HG02610 (cell line): Measurements from ENCODE around the gene ATP6V0C.
"Not testable (repeated sequence)": the region's sequence is repeated elsewhere in the genome, so short reads cannot be mapped to it uniquely, and the experiment has no call there.

ENCODE experiments used
- ATAC-seq: cut with Tn5 transposase; IDR thresholded peaks from one replicate; pipeline ENCODE4 v1.9.1; 2021; ENCODE audit warnings: mild to moderate bottlenecking, moderate library complexity; ENCODE audit not compliant: unreplicated experiment

Gene ATP6V0C

DNA sequence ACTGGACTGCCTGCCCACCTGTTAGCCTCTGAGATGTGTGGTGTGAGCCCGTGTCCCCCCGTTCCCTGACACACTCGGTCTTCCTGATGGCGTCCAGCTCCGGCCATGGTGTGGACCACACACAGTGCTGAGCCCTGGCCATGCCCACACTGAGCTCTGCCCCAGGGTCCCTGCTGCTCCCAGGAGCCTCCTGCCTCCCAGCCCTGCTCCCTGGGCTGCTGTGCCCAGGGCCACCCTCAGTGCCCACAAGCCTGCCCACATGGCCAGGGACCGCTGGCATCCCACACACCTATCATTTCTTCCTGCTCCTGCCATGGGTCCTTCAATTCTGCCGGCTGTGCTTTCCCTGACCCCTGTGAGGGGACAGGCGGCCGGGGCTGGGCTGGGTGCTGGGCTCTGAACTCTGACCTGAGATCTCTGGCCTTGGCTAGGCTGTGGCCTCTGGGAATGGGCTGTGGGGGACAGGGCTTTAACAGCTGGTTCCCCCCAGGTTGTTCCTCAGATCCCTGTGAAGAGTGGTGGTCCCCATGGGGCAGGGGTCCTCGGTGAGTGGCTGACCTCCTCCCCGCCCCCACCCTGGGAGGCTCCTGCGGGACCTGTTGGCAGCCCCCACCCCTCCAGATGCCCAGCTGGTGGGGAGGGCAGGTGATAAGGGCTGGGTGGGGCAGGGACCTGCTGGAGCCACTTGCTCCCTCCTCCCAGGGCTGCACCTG, 13.5 kb downstream of the ATP6V0C start:
- ATAC-seq: no peak

DNA sequence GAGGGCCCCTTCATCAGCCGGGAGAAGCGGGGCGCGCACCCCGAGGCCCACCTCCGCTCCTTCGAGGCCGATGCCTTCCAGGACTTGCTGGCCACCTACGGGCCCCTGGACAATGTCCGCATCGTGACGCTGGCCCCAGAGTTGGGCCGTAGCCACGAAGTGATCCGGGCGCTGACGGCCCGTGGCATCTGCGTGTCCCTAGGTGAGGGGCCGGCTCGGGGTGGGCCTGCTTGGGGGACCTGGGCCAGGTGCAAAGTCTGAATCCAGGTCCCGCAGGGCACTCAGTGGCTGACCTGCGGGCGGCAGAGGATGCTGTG, 14.0 kb downstream of the ATP6V0C start:
- no peak for ATAC-seq

- ATAC-seq: no peak
These were observed 14.7 kb downstream of the ATP6V0C start for GRCh38 chr16:2528161-2529060.

DNA sequence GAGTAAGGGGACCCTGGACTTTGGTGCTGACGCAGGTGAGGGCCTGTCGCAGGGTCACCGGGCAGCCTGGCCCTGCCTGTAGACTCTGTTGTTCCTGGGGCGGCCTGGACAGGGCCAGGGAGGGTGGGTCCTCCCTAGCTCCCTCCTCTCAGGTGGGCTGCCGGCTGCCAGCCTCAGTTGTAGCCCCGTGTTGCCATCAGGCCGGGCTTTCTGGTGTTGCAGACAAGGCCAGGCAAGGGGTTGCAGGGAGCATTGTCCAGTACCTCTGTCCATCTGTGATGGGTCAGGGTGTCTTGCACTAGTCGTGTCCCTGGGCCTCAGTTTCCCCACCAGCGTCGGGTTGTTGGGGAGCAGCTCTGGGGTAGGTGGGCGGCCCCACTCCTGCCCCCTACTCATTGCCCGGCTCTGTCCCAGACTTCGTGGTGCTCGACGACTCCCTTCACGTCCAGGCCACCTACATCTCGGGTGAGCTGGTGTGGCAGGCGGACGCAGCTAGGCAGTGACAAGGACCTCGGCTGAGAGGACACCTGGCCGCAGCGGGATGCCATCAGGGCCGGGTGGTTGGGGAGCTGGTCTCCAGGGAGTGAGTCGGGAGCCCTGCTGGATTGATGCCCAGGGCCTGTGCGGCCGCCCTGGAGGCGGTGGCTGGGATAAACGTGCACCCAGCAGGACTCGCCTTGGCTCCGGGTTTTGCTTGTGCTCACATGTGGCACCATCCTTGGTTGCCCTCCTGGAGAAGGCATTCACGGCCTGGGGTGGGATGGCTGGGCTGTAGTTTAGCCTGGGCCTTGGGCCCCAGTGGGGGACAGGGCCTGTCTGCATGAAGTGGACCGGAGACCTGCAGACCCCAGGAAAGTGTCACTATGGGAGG, 15.5 kb downstream of the ATP6V0C start:
- no peak for ATAC-seq

DNA sequence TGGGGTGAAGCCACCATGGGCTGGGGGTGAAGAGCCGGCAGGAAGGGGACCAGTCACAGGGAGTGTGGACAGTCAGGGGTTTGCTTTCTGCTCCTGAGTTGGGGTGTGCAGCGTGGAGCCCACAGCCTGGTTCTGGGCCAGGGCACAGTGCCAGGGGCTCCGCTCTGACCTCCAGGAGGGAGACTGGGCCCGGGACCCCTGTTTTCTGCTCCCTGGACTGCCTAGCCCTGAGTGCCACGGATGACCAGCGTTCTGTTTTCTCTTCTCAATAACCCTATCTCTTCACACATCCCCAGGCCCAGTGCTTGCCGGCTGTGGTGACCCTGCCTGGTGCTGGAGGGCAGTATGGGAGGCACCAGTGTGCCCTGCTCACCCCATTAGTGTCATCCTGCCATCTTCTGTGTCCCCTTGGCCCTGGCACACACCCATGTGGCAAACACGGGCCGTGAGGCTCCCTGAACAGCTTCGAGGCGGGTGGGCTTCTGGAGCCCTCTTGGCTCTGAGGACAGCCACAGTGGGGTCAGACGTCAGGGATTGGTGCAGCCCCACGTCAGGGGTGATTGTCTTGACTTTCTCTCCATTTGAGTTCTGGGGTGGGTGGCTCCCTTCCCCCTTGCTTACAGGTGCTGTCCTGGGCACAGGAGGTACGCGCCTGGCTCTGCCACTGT, 16.3 kb downstream of the ATP6V0C start:
- ATAC-seq: no peak

DNA sequence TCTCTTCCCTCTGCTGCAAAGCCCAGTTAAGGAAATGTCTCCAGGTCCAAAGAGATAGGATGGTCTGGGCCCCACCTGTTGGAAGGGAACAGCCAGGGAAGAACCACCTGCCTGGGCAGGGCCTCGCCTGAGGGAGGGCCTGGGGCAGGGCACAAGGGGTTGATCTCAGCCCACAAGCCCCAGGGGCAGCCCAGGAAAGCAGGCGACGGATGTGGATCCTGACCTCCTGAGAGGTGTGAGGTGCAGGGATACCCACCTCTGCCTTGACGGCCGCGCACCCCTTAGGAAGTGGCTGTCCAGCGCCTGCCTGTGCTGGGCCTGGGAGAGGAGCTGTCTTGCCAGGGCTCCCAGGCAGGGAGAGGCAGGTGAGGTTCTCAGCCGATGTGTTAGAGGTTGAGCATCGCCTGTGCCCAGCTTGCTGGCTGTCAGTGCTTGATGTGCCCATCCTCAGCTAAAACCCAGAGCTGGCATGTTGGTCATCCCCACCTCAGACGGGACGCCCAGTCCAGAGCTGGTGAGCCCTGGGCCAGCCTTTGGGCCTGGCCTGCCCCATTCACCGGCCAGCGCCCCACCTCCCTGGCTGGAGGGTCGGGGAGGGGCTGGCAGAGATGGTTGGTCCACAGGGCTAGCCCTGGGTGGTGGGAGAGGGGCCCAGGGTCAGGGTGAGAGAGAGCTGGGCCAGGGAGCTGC, 17.0 kb downstream of the ATP6V0C start:
- no peak for ATAC-seq

- ATAC-seq: peak; percentile 2
These were observed 17.6 kb downstream of the ATP6V0C start, which contains the start of gene CEMP1 for GRCh38 chr16:2531371-2531695. Gene CEMP1, minus strand, starts transcription at chr16:2531408. Its CDS starts 335 bp downstream, at chr16:2531073.

DNA sequence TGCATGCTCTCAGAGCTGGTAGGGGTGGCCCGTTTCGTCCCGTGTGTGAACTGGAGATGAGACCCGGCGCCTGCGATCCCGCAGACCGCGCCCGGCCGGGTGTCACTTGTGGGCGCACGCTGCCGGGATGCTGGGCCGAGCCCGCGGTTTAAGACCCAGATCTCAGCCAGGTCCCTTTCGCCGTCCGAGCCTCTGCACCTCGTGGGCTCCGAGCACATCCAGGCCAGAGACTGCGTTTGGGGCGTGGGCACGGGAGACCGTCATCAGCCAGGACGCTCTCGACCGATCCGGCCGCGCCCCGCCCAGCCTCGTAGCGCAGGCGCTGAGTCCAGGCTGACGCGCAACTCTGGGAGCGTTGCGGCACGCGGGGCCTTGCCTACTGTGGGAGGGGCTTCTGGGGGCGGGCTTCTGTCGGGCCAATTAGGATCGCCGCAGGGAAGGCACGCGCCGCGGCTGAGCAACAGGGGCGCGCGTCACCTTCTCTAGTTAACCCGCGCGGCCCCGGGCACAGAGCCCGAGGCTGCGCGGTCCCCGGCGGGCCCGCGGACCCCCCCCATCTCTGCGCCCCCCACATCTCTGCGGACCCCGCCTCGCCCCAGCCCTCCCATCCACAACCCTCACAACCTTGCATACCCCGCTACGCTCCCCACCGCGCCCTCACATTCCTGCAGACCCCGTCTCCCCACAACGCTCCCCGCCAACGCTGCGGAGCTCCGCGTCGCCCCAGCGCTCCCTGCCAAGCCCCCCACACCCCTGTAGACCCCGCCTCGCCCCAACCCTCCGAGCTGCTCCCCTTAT, 18.1 kb downstream of the ATP6V0C start:
- peak; percentile 79 for ATAC-seq

DNA sequence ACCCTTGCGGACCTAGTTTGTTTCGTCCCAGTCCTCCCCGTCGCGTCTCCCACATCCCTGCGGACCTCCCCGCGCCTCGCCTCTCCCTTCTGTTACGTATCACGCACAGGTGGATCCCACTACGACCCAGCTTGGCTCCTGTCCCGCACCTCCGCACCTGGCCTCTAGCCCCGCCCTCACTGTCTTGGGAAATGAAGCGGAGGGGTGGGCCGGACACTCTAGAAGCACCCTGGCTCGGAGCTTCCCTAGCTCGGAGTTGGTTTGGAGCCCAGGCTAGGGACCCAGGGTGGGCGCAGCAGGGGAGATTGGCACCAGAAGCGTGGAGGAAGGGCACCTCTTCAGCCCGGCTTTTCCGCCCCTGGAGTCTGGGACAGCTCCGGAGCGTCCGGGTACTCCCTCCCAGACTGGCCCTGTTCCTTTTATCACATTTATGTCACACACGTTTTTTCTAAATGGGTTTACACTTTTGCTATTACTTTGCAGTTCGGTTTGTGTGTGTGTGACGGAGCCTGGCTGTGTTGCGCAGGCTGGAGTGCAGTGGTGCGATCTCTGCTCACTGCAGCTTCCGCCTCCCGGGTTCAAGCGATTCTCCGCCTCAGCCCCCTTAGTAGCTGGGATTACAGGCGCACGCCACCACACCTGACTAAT, 18.9 kb downstream of the ATP6V0C start:
- ATAC-seq: no peak

GRCh38 chr16:2533142-2533755, 19.5 kb downstream of the ATP6V0C start:
- not testable (repeated sequence) for ATAC-seq

GRCh38 chr16:2533912-2534311, 20.2 kb downstream of the ATP6V0C start:
- ATAC-seq: no peak

GRCh38 chr16:2534335-2534734, 20.6 kb downstream of the ATP6V0C start:
- not testable (repeated sequence) for ATAC-seq

GRCh38 chr16:2535625-2536013, 21.9 kb downstream of the ATP6V0C start:
- ATAC-seq: no peak

DNA sequence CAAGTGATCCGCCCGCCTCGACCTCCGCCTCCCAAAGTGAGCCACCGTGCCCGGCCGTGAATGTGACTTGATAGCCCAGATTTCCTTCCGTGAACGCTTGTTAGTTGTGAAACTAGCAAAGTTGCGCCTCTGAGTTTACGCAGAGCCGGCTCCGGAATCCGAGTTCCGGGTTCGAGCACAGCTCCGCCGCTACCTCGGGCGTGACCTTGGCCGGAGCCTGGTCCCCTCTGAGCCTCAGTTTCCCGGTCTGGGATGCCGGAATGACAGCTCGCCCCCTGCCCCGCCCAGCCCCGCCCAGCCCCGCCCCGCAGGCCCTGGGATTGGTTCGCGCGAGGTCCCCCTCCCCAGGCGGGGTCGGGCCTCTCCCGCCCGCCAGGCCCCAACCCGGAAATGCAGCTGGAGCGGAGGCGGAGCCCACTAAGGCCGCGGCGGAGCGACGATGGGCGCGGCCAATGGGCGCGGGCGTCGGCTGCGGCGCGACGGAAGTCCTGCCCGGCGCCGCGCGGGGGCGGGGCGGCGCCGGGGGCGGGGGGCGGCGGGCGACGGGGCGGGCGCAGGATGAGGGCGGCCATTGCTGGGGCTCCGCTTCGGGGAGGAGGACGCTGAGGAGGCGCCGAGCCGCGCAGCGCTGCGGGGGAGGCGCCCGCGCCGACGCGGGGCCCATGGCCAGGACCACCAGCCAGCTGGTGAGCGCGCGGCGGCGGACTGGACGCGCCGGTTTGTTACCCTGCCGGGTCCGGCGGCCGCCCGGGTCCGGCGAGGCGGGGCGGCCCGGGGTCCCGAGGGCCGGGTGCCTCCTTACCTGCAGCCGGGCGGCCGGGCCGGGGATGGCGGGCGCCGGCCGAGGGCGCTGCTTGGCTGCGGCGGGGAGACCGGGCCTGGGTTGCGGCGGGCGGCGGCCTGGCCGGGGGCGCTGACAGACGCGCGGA, 24.0 kb downstream of the ATP6V0C start, which contains the start of gene PDPK1:
Gene PDPK1, plus strand, starts transcription at position 571 of the 929 bp plus-strand sequence. Its CDS starts 92 bp downstream, at position 663.
- ATAC-seq: peak; percentile 78

DNA sequence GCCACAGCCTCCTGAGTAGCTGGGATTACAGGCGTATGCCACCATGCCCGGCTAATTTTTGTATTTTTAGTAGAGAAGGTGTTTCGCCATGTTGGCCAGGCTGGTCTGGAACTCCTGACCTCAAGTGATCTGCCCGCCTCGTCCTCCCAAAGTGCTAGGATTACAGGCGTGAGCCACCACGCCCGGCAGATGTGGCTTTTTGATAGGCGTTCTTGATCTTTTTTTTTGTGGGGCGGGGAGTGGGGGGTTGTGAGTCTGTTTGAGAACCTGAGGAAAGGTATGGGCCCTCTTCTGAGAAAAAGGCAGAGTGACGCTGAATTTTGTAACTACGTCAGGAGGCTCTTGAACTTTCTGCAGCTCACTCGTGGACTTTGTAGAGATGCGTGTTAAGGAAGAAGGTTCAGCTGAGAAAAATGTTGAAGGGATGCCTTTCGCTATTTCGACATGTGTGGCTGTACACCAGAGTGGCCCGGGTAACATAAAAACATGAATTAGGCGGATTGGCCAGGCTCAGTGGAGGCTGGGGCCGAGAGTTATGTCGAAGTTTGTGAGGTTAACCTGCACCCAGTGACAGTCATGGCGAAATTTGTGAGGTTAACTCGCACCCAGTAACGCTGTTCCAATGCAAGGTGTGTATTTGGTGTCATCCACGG, 25.6 kb downstream of the ATP6V0C start:
- ATAC-seq: not testable (repeated sequence)

GRCh38 chr16:2539845-2540458, 26.2 kb downstream of the ATP6V0C start:
- not testable (repeated sequence) for ATAC-seq
